Activated CD4-positive, alpha-beta T cell treated with anti-CD3 and anti-CD28 coated beads, Interleukin-10, Interleukin-2, amounts not matched to agents 100 ng/mL and 50 ng/mL, durations not matched to agents 16 hours and 8 hours (primary cell): Measurements from ENCODE around the gene SCFD2.
"Not testable (repeated sequence)": the region's sequence is repeated elsewhere in the genome, so short reads cannot be mapped to it uniquely, and the experiment has no call there.

Experiments used
- DNase-seq: peaks from one replicate; pipeline ENCODE4 v3.0.0-alpha.2; 2020

Gene SCFD2

DNA sequence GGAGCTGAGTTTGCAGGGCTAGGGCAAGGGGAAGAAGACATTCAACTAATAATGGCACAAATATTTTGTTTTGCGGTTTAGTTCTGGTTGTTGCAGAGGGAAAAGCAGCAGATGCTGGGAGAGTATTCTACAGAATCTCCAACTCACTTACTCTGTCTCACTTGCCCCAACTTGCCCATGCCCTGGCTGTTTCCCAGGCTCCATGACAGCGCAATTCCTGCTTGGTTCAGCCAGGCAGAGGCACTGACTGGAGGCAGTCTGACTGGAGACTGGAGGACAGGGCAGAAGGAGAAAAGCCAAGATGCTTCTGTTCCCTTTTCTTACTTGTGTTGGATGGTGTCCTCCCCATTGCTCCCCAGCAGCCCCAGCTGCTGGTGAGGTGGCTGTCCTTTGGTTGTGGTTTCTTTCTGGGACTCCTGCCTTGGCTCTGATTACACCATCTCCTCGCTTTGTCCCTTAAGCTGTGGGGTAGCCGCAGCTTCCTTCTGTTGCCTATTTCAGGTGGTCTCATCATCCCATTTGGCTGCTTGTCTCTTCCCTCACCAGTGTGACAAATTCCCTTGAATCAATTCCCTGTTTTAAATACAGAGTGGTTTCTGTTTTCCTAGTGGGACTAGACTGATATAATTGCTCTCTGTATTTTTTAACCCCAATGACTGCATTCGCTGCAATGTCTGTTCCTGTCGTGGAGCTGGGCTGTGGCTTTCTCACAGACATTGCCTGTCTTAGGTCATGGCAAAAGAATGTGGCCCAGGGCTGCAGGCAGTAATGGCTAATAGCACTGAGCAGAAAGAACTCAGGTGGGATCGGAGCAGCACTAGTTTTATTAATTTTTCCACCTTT, 527.9 kb downstream of the SCFD2 start:
- no peak for DNase-seq

DNA sequence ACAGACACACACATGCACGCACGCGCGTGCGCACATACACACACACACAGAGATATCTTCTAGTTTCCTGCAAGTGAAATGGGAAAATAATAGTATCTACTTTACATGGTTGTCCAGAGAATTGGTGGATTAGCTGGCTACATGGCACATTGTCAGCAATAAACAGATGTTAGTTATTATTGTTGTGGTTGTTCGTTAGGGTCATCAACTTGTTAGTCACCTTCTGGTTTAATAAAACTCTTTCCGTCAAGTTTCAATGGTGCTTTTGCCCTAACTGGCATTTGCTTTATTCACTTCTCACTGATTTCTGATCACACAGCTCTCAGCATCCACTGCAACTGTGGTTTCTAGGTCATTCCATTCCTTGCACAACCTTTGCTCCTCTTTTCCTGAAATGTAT, 529.2 kb downstream of the SCFD2 start:
- no peak for DNase-seq

DNA sequence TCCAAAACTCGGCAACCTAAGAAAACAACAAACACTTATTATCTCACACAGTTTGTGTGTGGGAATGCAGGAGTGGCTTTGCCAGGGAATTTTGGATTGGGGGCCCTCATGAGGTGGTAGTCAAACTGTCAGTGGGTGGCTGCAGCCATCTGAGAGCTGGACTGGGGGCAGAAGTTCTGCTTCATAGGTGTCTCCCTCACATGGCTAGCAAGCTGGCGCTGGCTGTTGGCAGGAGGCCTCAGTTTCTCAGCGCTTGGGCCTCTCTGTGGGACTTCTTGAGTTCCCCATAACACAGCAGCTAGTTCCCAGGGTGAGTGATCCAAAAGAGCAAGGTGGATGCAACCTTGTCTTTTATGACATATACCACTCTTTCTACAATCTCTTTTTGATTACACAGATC, 529.7 kb downstream of the SCFD2 start:
- DNase-seq = no peak

DNA sequence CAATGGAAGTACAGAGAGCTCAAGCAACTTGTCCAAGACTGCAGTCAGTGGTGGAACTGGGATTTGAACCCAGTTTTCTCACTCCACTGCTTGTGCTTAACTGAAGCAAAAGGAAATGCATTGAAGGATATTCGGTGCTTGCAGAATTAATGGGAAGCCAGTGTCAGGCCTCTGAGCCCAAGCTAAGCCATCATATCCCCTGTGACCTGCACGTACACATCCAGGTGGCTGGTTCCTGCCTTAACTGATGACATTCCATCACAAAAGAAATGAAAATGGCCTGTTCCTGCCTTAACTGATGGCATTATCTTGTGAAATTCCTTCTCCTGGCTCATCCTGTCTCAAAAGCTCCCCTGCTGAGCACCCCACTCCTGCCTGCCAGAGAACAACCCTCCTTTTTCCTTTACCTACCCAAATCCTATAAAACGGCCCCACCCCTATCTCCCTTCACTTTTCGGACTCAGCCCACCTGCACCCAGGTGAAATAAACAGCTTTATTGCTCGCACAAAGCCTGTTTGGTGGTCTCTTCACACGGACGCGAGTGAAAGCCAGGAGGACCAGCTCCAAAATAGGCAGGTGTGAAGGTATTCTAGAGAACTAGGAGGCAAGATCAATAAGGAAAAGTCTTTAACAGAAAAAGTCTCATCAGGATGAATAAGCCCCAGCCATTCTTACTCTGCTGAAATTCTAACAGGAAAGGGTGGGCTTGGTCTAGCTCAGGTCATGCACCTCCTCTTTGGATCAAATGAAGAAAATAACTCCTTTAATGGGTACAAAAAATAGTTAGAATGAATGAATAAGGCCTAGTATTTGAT, 531.0 kb downstream of the SCFD2 start:
- not testable (repeated sequence) for DNase-seq

DNA sequence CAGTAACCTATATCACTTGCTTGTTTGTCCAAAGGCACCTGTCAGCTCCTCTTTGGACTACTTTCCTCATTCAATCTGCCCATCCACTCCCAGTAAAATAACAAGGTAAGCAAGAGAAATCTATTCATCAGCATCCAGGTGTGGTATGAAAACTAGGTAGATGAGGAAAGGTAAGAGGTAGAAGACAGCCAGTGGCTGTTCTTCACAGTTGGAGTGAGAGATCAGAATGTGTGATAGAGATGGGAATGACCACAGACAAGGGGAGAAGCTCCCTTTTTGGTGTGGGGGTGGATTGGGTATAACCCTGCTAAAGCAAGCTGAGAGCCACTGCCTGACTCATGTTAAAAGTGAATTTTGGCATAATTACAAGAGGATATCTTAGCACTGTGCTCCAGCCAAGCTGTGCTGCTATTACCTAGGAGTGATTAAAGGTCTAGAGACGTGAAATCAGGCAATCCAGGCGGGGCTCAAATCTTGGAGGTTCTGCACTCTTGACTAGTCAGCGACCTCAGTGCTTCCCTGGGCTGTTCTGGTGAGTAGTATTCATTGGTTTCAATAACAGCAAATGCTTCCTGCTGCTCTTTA, 531.8 kb downstream of the SCFD2 start:
- no peak for DNase-seq

DNA sequence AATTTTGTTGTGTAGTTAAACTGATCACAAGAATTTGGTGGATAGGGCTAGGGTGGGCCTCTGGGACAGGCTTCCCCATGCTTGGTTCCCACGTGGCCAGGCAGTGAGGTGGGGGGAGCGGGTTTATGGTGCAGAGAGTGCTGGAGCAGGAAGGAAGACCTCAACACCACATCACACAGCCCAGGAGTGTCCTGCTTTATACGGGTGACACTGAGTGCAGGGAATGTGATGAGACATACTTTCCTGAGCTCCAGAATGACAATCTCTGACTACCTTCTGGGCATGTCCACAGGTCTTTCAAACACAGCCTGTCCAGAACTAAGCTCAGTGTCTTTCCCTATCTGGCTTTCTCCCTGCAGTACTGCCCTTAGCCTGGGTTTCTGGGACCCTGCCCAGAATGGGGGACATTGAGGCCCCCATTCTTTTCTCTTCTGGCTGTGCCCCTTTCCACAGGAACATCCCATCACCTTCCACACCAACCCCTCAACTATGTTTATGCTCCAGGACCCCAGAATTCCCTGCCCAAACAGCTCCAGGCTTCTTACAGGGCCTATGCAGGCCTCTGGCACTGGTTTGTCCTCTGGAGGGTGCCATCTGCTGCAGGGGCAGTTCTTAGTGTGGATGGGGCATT, 540.3 kb downstream of the SCFD2 start:
- no peak for DNase-seq

DNA sequence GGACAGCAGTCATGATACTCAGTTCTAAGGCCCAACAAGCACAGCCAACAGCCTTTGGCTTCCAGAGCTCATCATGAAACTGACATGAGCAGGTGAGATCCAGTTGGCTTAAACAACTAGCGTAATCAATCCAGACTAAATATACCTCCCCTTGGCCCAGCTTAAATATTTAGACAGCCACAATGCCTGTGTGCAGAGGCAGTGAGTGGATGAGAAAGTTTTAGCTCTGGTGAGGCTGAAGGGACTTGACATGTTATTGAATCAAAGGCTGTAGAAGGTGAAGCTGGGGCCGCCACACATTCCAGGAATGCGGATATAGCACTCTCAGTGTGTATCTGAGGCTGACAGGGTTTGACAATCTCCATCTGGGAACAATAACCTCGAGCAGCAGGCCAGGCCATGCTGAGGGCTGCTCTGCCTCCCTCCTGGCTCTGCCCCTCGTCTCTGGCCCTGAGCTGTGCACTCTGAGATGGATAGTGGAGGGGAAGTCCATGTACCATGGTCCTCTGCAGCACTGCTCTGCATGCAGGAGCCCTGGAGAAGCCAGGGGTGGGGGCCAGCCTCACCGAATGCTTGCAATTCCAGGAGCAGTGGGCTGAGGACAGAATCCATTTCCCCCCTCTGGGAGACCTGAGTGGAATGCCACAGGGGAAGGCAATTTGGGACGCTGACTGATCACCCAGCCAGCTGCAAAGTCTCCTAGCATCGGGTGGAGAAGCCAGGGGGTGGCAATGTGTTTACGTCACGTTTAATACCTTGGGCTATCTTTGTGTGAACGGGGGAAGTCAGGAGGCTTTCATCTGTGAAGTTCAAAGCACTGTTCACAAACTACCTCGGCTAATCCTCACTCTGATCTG, 541.0 kb downstream of the SCFD2 start:
- no peak for DNase-seq

DNA sequence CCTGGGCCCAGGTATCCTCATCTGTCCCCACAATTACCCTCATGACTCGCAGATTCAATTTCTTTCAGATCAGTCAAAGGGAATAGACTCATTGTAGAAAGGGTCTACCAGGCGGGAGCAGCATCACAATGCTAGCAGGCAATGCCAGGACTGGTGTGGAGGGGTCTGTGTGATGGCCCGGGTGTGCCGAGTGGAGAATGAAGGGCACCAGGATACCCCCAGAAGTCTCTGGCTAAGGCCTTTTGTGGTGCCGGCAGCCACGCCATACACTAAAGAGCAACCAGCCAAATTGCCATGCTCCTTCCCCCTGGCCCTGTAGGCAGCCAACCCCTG, 541.6 kb downstream of the SCFD2 start:
- DNase-seq = no peak

DNA sequence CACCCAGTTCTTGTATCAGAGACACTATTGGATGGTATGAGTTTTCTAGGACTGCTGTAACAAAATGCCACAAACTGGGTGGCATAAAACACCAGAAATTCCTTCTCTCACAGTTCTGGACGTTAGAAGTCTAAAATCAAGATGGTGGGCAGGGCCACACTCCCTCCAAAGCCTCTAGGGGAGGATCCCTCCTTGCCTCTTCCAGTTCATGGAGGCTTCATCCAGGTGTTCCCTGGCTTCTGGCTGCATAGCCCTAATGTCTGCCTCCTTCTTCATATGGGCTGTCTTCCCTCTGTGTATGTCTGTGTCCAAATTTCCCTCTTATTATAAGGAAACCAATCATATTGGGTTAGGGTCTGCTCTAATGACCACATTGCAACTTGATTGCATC, 542.2 kb downstream of the SCFD2 start:
- no peak for DNase-seq
